Activated effector memory CD4-positive, alpha-beta T cell treated with anti-CD3 and anti-CD28 coated beads, Interleukin-2, amount 50 U/mL, for 16 hours (primary cell): ENCODE measurements around the gene HYDIN.

Experiments used
- DNase-seq: peaks from one replicate; pipeline ENCODE4 v3.0.0-alpha.2; 2020

HYDIN gene

DNA sequence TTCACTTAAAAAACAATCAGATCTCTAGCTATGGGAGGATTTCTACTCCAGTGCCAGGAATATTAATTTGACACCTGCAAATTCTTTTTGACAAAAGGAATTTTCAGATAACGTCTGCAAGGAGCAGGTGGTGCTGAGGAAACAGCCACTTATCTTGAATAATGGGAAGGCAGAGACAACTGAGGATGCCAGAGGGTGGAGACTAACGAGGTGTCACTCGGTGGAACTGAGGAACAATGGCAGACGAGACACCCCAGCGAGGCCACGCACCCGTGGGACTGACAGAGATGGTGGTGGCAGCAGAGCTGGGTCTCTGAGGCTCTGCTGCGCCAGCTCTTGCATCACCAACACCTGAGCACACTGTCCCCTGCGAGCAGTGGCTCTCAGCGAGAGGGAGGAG lies 471.7 kb downstream of the HYDIN start:
- DNase-seq, result no peak
